ENCODE measurements around the gene DMTF1. TPM values are rescaled to one million over a fixed set of nuclear protein-coding genes. Genes with fewer than 3 reads are reported as not detected.
A peak's percentile ranks its signal among the peaks of the same experiment; 100 is the strongest.

The DMTF1 gene
- total RNA-seq, 2 donors from 2014 or later = 85.1 to 106 TPM

GRCh38 chr7:87137271-87137670, 15.0 kb upstream of the DMTF1 start:
- H3K36me3 Mint-ChIP-seq = peaks cover 0 to 5% of the 10 kb centered on the region in 2 donors
- DNase-seq (ENCODE audit: low spot score in 2 of 2) (no peak), ATAC-seq (no peak)
- no peak overlapping the region for H3K27ac Mint-ChIP-seq
- H3K9me3 Mint-ChIP-seq = no peaks in the 10 kb centered on the region

GRCh38 chr7:87139514-87139913, 12.7 kb upstream of the DMTF1 start:
- no peak overlapping the region for H3K27ac Mint-ChIP-seq
- no peak for DNase-seq (ENCODE audit: low spot score in 2 of 2)
- H3K36me3 Mint-ChIP-seq = peaks cover 0 to 5% of the 10 kb centered on the region in 2 donors
- no peaks in the 10 kb centered on the region for H3K9me3 Mint-ChIP-seq
- no peak for ATAC-seq

- H3K27ac Mint-ChIP-seq = no peak overlapping the region
- DNase-seq (ENCODE audit: low spot score in 2 of 2) = no peak
- no peaks in the 10 kb centered on the region for H3K9me3 Mint-ChIP-seq
- peaks cover 0 to 5% of the 10 kb centered on the region in 2 donors for H3K36me3 Mint-ChIP-seq
- ATAC-seq = no peak
Observed at GRCh38 chr7:87140271-87140748, 11.9 kb upstream of the DMTF1 start.

GRCh38 chr7:87144173-87144657, 8.0 kb upstream of the DMTF1 start:
- Mint-ChIP-seq H3K36me3 (no peaks in the 10 kb centered on the region), H3K9me3 (no peaks in the 10 kb centered on the region), H3K27ac (no peak overlapping the region)
- DNase-seq (ENCODE audit: low spot score in 2 of 2) (no peak), ATAC-seq (peak; percentile 51 to 82)

- DNase-seq (ENCODE audit: low spot score in 2 of 2) (peak in 1 of 2 donors; percentile 54), ATAC-seq (no peak)
- Mint-ChIP-seq H3K27ac (no peak overlapping the region), H3K36me3 (peaks cover 0 to 4% of the 10 kb centered on the region in 2 donors), H3K9me3 (no peaks in the 10 kb centered on the region)
Observed at GRCh38 chr7:87146740-87147386, 5.4 kb upstream of the DMTF1 start.

GRCh38 chr7:87147500-87147899, 4.8 kb upstream of the DMTF1 start:
- Mint-ChIP-seq H3K9me3 (no peaks in the 10 kb centered on the region), H3K27ac (no peak overlapping the region), H3K36me3 (peaks cover 0 to 8% of the 10 kb centered on the region in 2 donors)
- DNase-seq (ENCODE audit: low spot score in 2 of 2) (no peak), ATAC-seq (no peak)

GRCh38 chr7:87148332-87148955, 3.8 kb upstream of the DMTF1 start:
- no peaks in the 10 kb centered on the region for H3K9me3 Mint-ChIP-seq
- ATAC-seq (no peak), DNase-seq (ENCODE audit: low spot score in 2 of 2) (no peak)
- H3K36me3 Mint-ChIP-seq = peaks cover 8 to 15% of the 10 kb centered on the region in 2 donors
- H3K27ac Mint-ChIP-seq = no peak overlapping the region

- ATAC-seq (no peak), DNase-seq (ENCODE audit: low spot score in 2 of 2) (no peak)
- Mint-ChIP-seq H3K9me3 (no peaks in the 10 kb centered on the region), H3K36me3 (peaks cover 19 to 22% of the 10 kb centered on the region in 2 donors), H3K27ac (peak overlapping the region; percentile 97 to 99)
Observed at GRCh38 chr7:87151002-87151728, 1.1 kb upstream of the DMTF1 start.

- Mint-ChIP-seq H3K9me3 (no peaks in the 10 kb centered on the region), H3K27ac (peak overlapping the region; percentile 97 to 99), H3K36me3 (peaks cover 19 to 23% of the 10 kb centered on the region in 2 donors)
- ATAC-seq = peak in 1 of 2 donors; percentile 59
- DNase-seq (ENCODE audit: low spot score in 2 of 2) = no peak
Observed at GRCh38 chr7:87151729-87152111, 533 bp upstream of the DMTF1 start.

- Mint-ChIP-seq H3K9me3 (no peaks in the 10 kb centered on the region), H3K27ac (peak overlapping the region; percentile 97 to 98), H3K36me3 (peaks cover 19 to 28% of the 10 kb centered on the region in 2 donors)
- DNase-seq (ENCODE audit: low spot score in 2 of 2) (peak; percentile 30 to 63), ATAC-seq (peak; percentile 35 to 54)
Observed at GRCh38 chr7:87152897-87153641, 816 bp downstream of the DMTF1 start.

GRCh38 chr7:87154166-87154565, 1.9 kb downstream of the DMTF1 start:
- ATAC-seq (no peak), DNase-seq (ENCODE audit: low spot score in 2 of 2) (no peak)
- Mint-ChIP-seq H3K36me3 (peaks cover 19 to 28% of the 10 kb centered on the region in 2 donors), H3K27ac (no peak overlapping the region), H3K9me3 (no peaks in the 10 kb centered on the region)

- peaks cover 19 to 28% of the 10 kb centered on the region in 2 donors for H3K36me3 Mint-ChIP-seq
- ATAC-seq = no peak
- DNase-seq (ENCODE audit: low spot score in 2 of 2) = no peak
- H3K9me3 Mint-ChIP-seq = no peaks in the 10 kb centered on the region
- H3K27ac Mint-ChIP-seq = peak overlapping the region in 1 of 2 donors; percentile 15
Observed at GRCh38 chr7:87154569-87154968, 2.3 kb downstream of the DMTF1 start.

- DNase-seq (ENCODE audit: low spot score in 2 of 2) (no peak), ATAC-seq (no peak)
- Mint-ChIP-seq H3K9me3 (no peaks in the 10 kb centered on the region), H3K27ac (no peak overlapping the region), H3K36me3 (peaks cover 19 to 28% of the 10 kb centered on the region in 2 donors)
Observed at GRCh38 chr7:87155788-87156187, 3.5 kb downstream of the DMTF1 start.

- Mint-ChIP-seq H3K36me3 (peaks cover 16 to 28% of the 10 kb centered on the region in 2 donors), H3K27ac (no peak overlapping the region), H3K9me3 (no peaks in the 10 kb centered on the region)
- no peak for DNase-seq (ENCODE audit: low spot score in 2 of 2)
- no peak for ATAC-seq
Observed at GRCh38 chr7:87156709-87157108, 4.5 kb downstream of the DMTF1 start.

- H3K9me3 Mint-ChIP-seq = no peaks in the 10 kb centered on the region
Observed at GRCh38 chr7:87159538-87159937, 7.3 kb downstream of the DMTF1 start.

GRCh38 chr7:87164433-87164832, 12.2 kb downstream of the DMTF1 start:
- no peak overlapping the region for H3K27ac Mint-ChIP-seq
- peaks cover 28 to 31% of the 10 kb centered on the region in 2 donors for H3K36me3 Mint-ChIP-seq
- H3K9me3 Mint-ChIP-seq = no peaks in the 10 kb centered on the region
- ATAC-seq (no peak), DNase-seq (ENCODE audit: low spot score in 2 of 2) (no peak)

More at GRCh38 chr7:87159538-87159937, 7.3 kb downstream of the DMTF1 start:
- ATAC-seq (no peak), DNase-seq (ENCODE audit: low spot score in 2 of 2) (no peak)
- no peak overlapping the region for H3K27ac Mint-ChIP-seq
- peaks cover 4 to 15% of the 10 kb centered on the region in 2 donors for H3K36me3 Mint-ChIP-seq

Data from activated naive CD4-positive, alpha-beta T cell treated with anti-CD3 and anti-CD28 coated beads, Interleukin-2, amount 50 U/mL, for 72 hours (primary cell).